HG02588 (cell line): ENCODE measurements around the gene CRIM1.

Source experiments
- ATAC-seq: cut with Tn5 transposase; IDR thresholded peaks from one replicate; pipeline ENCODE4 v1.9.1; 2021; ENCODE audit warnings: mild to moderate bottlenecking, moderate library complexity; ENCODE audit not compliant: unreplicated experiment

Gene CRIM1

GRCh38 chr2:36544638-36545338, 189.2 kb downstream of the CRIM1 start:
- no peak for ATAC-seq

GRCh38 chr2:36545871-36546416, 190.4 kb downstream of the CRIM1 start:
- ATAC-seq = no peak

- no peak for ATAC-seq
Measured at GRCh38 chr2:36547906-36548305, 192.3 kb downstream of the CRIM1 start.

GRCh38 chr2:36549165-36549574, 193.6 kb downstream of the CRIM1 start:
- no peak for ATAC-seq

- no peak for ATAC-seq
Measured at GRCh38 chr2:36550006-36550405, 194.4 kb downstream of the CRIM1 start.

- ATAC-seq = no peak
Measured at GRCh38 chr2:36553683-36554082, 198.1 kb downstream of the CRIM1 start.

- no peak for ATAC-seq
Measured at GRCh38 chr2:36554531-36554930, 199.0 kb downstream of the CRIM1 start.

GRCh38 chr2:36555789-36556188, 200.2 kb downstream of the CRIM1 start:
- ATAC-seq = no peak

- no peak for ATAC-seq
Measured at GRCh38 chr2:36556842-36557241, 201.3 kb downstream of the CRIM1 start.

- no peak for ATAC-seq
Measured at GRCh38 chr2:36559221-36559942, 203.8 kb downstream of the CRIM1 start.

GRCh38 chr2:36560726-36561125, 205.1 kb downstream of the CRIM1 start:
- no peak for ATAC-seq

GRCh38 chr2:36561237-36561944, 205.8 kb downstream of the CRIM1 start:
- no peak for ATAC-seq

GRCh38 chr2:36562240-36562639, 206.7 kb downstream of the CRIM1 start:
- ATAC-seq = no peak

GRCh38 chr2:36562973-36563532, 207.5 kb downstream of the CRIM1 start:
- ATAC-seq = no peak

- ATAC-seq = no peak
Measured at GRCh38 chr2:36564377-36564930, 208.9 kb downstream of the CRIM1 start.

GRCh38 chr2:36565712-36566111, 210.1 kb downstream of the CRIM1 start:
- no peak for ATAC-seq

GRCh38 chr2:36566887-36567286, 211.3 kb downstream of the CRIM1 start:
- no peak for ATAC-seq

GRCh38 chr2:36567711-36568408, 212.3 kb downstream of the CRIM1 start:
- ATAC-seq = no peak

- ATAC-seq = no peak
Measured at GRCh38 chr2:36568516-36569246, 213.1 kb downstream of the CRIM1 start.
